HG03066 (cell line): ENCODE data around the gene HOMER3.
"Not testable (repeated sequence)": the region's sequence is repeated elsewhere in the genome, so short reads cannot be mapped to it uniquely, and the experiment has no call there.

ENCODE experiments used
- ATAC-seq: cut with Tn5 transposase; IDR thresholded peaks from one replicate; pipeline ENCODE4 v1.9.1; 2021; ENCODE audit warnings: low read depth; ENCODE audit not compliant: unreplicated experiment

The HOMER3 gene

GRCh38 chr19:18955042-18955441 lies 14.0 kb upstream of the HOMER3 start:
- ATAC-seq, result no peak

GRCh38 chr19:18954094-18954493 lies 13.1 kb upstream of the HOMER3 start:
- ATAC-seq, result no peak

- not testable (repeated sequence) for ATAC-seq
Observed at GRCh38 chr19:18952364-18953003, 11.5 kb upstream of the HOMER3 start.

- no peak for ATAC-seq
Observed at GRCh38 chr19:18951721-18952281, 10.8 kb upstream of the HOMER3 start.

GRCh38 chr19:18949858-18950257 lies 8.8 kb upstream of the HOMER3 start:
- no peak for ATAC-seq

GRCh38 chr19:18948976-18949356 lies 7.9 kb upstream of the HOMER3 start:
- ATAC-seq, result no peak

- ATAC-seq, result no peak
Observed at GRCh38 chr19:18948075-18948975, 7.3 kb upstream of the HOMER3 start.

GRCh38 chr19:18946918-18947317 lies 5.9 kb upstream of the HOMER3 start:
- ATAC-seq, result no peak

- no peak for ATAC-seq
Observed at GRCh38 chr19:18946335-18946734, 5.3 kb upstream of the HOMER3 start.

GRCh38 chr19:18945297-18945696 lies 4.3 kb upstream of the HOMER3 start:
- ATAC-seq, result no peak

- no peak for ATAC-seq
Observed at GRCh38 chr19:18943465-18943864, 2.4 kb upstream of the HOMER3 start.

GRCh38 chr19:18942692-18943091 lies 1.7 kb upstream of the HOMER3 start:
- no peak for ATAC-seq

GRCh38 chr19:18941628-18942354 lies 774 bp upstream of the HOMER3 start:
- ATAC-seq, result no peak

- no peak for ATAC-seq
Observed at GRCh38 chr19:18939922-18940768, 872 bp downstream of the HOMER3 start.

- no peak for ATAC-seq
Observed at GRCh38 chr19:18939163-18939562, 1.9 kb downstream of the HOMER3 start.

GRCh38 chr19:18933297-18933696 lies 7.7 kb downstream of the HOMER3 start:
- no peak for ATAC-seq

GRCh38 chr19:18932216-18932841 lies 8.7 kb downstream of the HOMER3 start:
- ATAC-seq, result no peak

- ATAC-seq, result no peak
Observed at GRCh38 chr19:18931316-18932162, 9.5 kb downstream of the HOMER3 start.

GRCh38 chr19:18929311-18929710 lies 11.7 kb downstream of the HOMER3 start:
- ATAC-seq, result no peak
